ENCODE results near the gene TNRC6A. TPM values are rescaled to one million over a fixed set of nuclear protein-coding genes. Genes with fewer than 3 reads are reported as not detected.
A peak's percentile ranks its signal among the peaks of the same experiment; 100 is the strongest.

The TNRC6A gene
- total and polyA plus RNA-seq, 2 experiments from 2014 or later = 12.5 to 13.1 TPM

DNA sequence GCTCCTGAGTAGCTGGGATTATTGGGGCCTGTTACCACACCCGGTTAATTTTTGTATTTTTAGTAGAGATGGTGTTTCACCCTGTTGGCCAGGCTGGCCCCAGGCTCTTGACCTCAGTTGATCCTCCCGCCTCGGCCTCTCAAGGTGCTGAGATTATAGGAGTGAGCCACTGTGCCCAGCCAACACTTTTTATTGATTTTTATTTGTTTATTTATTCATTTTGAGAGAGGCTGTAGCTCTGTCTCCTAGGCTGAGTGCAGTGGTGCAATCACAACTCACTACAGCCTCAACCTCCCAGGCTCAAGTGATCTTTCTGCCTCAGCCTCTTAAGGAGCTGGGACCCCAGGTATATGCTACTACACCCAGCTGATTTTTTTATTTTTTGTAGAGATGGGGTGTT lies 54.7 kb downstream of the TNRC6A start:
- no peak overlapping the region for H3K9ac ChIP-seq
- 0 out of 2 replicates have a peak, but pooled peaks cover under 1% of the 10 kb centered on the region for H3F3A ChIP-seq (ENCODE audit: insufficient read depth)
- 0 out of 2 replicates have a peak, but pooled peaks cover under 1% of the 10 kb centered on the region for H3K4me1 ChIP-seq (ENCODE audit: insufficient read depth)
- peaks cover 43% of the 10 kb centered on the region for H3K36me3 ChIP-seq (ENCODE audit: low read depth)
- no peaks in the 10 kb centered on the region for H4K20me1 ChIP-seq (ENCODE audit: insufficient read depth)
- in situ Hi-C loops (cut with MboI) = loop anchor here (10.0 kb wide), 1 partner anchor 199 kb away; no protein-coding TSS in a partner anchor
- H3K27me3 ChIP-seq (replicated peaks; ENCODE audit: insufficient read depth) = no peaks in the 10 kb centered on the region
- H2AFZ ChIP-seq = no peak overlapping the region
- H3K4me2 ChIP-seq (ENCODE audit: unreplicated experiment) = no peak overlapping the region
- 91 to 97% methylated on average over 3 of the region's 3 CpGs for WGBS, 2 experiments (ENCODE audit: low coverage in 1 of 2, low lambda C conversion rate in 2 of 2, missing lambda C conversion rate in 2 of 2)
- peaks cover 98% of the 10 kb centered on the region for H3K79me2 ChIP-seq (ENCODE audit: insufficient read depth)
- no peak overlapping the region for H3K4me3 ChIP-seq
- H3K27ac ChIP-seq = no peak overlapping the region
- DNase-seq = no peak
- TF ChIP-seq EZH2 (IDR thresholded peaks at IDR 0.05; ENCODE audit: insufficient read depth, poor library complexity, severe bottlenecking) = no peak
- no peak for TF ChIP-seq EZH2phosphoT487 (IDR thresholded peaks at IDR 0.05; ENCODE audit: insufficient read depth, low read depth)
- H3K9me2 ChIP-seq (ENCODE audit: insufficient read depth) = no peaks in the 10 kb centered on the region
- H3K9me3 ChIP-seq (ENCODE audit: low read depth) = no peaks in the 10 kb centered on the region

DNA sequence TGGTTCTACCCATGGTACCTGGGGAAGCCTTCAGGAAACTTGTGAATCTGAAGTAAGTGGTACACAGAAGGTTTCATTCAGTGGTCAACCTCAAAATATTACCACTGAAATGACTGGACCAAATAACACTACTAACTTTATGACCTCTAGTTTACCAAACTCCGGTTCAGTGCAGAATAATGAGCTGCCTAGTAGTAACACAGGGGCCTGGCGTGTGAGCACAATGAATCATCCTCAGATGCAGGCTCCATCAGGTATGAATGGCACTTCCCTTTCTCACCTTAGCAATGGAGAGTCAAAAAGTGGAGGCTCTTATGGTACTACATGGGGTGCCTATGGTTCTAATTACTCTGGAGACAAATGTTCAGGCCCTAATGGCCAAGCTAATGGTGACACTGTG lies 60.4 kb downstream of the TNRC6A start:
- Histone ChIP-seq H3K27me3 (replicated peaks; ENCODE audit: insufficient read depth) (no peaks in the 10 kb centered on the region), H3K4me3 (no peak overlapping the region), H3K9me2 (ENCODE audit: insufficient read depth) (no peaks in the 10 kb centered on the region), H3K9me3 (ENCODE audit: low read depth) (no peaks in the 10 kb centered on the region), H3F3A (ENCODE audit: insufficient read depth) (no peaks in the 10 kb centered on the region), H2AFZ (no peak overlapping the region), H3K27ac (no peak overlapping the region), H3K4me2 (ENCODE audit: unreplicated experiment) (no peak overlapping the region), H3K36me3 (ENCODE audit: low read depth) (peaks cover 48% of the 10 kb centered on the region), H3K4me1 (ENCODE audit: insufficient read depth) (no peaks in the 10 kb centered on the region), H3K79me2 (ENCODE audit: insufficient read depth) (peaks cover 70% of the 10 kb centered on the region), H3K9ac (no peak overlapping the region), H4K20me1 (ENCODE audit: insufficient read depth) (peaks cover 3% of the 10 kb centered on the region; the same call in 1 of the 2 replicates)
- 95 to 98% methylated on average over 2 of the region's 2 CpGs for WGBS, 2 experiments (ENCODE audit: low coverage in 1 of 2, low lambda C conversion rate in 2 of 2, missing lambda C conversion rate in 2 of 2)
- no peak for DNase-seq
- TF ChIP-seq EZH2phosphoT487 (IDR thresholded peaks at IDR 0.05; ENCODE audit: insufficient read depth, low read depth) = no peak
- TF ChIP-seq EZH2 (IDR thresholded peaks at IDR 0.05; ENCODE audit: insufficient read depth, poor library complexity, severe bottlenecking) = no peak
- in situ Hi-C loops (cut with MboI) = loop anchor here (10.0 kb wide), 1 partner anchor 205 kb away; no protein-coding TSS in a partner anchor

DNA sequence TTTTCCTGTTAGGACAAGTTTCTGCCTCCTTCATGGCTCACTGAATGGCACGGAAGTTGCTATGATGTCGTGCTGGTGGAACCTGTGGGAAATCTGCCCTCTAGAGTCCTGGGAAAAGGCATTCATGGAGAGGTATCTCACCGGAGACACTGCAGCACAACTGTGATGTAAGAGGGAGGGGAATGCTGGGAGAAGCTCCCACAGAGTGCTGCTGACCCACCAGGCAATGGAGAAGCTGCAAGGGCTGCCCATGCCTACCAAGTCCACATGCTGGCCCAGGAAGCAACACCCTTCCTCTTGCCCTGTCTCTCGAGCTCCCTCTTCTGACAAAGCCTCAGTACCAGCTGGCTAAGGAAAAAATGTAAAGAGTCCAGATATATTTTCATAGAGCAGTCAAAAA lies 71.1 kb downstream of the TNRC6A start:
- Histone ChIP-seq H3K9ac (no peak overlapping the region), H3K79me2 (ENCODE audit: insufficient read depth) (peaks cover 29% of the 10 kb centered on the region), H4K20me1 (ENCODE audit: insufficient read depth) (no peaks in the 10 kb centered on the region), H3K4me1 (ENCODE audit: insufficient read depth) (no peaks in the 10 kb centered on the region), H3K4me3 (no peak overlapping the region), H3F3A (ENCODE audit: insufficient read depth) (peaks cover 9% of the 10 kb centered on the region; the same call in 1 of the 2 replicates), H3K4me2 (ENCODE audit: unreplicated experiment) (no peak overlapping the region), H3K27ac (peak overlapping the region; percentile 35; the same call in 1 of the 2 replicates), H3K27me3 (replicated peaks; ENCODE audit: insufficient read depth) (no peaks in the 10 kb centered on the region), H3K9me2 (ENCODE audit: insufficient read depth) (no peaks in the 10 kb centered on the region), H3K36me3 (ENCODE audit: low read depth) (peaks cover 84% of the 10 kb centered on the region), H2AFZ (no peak overlapping the region), H3K9me3 (ENCODE audit: low read depth) (no peaks in the 10 kb centered on the region)
- in situ Hi-C loops (cut with MboI) = no loop called here
- TF ChIP-seq EZH2 (IDR thresholded peaks at IDR 0.05; ENCODE audit: insufficient read depth, poor library complexity, severe bottlenecking) (no peak), EZH2phosphoT487 (IDR thresholded peaks at IDR 0.05; ENCODE audit: insufficient read depth, low read depth) (no peak)
- 77 to 84% methylated on average over 4 of the region's 4 CpGs for WGBS, 2 experiments (ENCODE audit: low coverage in 1 of 2, low lambda C conversion rate in 2 of 2, missing lambda C conversion rate in 2 of 2)
- DNase-seq = peak; percentile 62

DNA sequence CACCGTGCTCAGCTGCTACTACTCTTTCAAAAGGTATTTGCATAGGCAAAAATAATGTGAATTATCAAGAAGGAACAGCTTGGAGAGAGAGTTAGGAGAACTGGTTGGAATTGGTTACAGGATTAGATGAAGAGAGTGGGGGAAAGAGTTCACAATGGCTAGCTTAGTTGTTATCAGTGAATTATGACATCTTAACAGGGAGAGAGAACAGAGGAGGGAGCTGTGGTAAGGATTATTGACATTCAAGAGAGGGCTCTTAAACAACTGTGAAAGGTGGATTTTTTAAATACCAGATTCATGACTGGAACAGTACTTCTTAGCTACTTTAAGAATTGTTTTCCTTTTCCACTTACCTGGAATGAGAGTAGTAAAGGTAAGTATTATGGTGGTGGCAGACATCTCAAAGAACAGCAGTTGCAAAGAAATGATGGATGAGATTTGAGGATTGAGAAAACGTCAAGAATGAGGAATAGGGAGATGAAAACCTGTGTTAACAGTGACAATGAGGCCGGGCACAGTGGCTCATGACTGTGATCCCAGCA lies 72.4 kb downstream of the TNRC6A start:
- Histone ChIP-seq H2AFZ (no peak overlapping the region), H3K36me3 (ENCODE audit: low read depth) (peaks cover 90% of the 10 kb centered on the region), H3K9ac (no peak overlapping the region), H3K9me3 (ENCODE audit: low read depth) (no peaks in the 10 kb centered on the region), H3K79me2 (ENCODE audit: insufficient read depth) (peaks cover 19% of the 10 kb centered on the region), H4K20me1 (ENCODE audit: insufficient read depth) (no peaks in the 10 kb centered on the region), H3K27ac (no peak overlapping the region), H3K27me3 (replicated peaks; ENCODE audit: insufficient read depth) (no peaks in the 10 kb centered on the region), H3K4me1 (ENCODE audit: insufficient read depth) (no peaks in the 10 kb centered on the region), H3K4me2 (ENCODE audit: unreplicated experiment) (no peak overlapping the region), H3K9me2 (ENCODE audit: insufficient read depth) (no peaks in the 10 kb centered on the region), H3F3A (ENCODE audit: insufficient read depth) (peaks cover 9% of the 10 kb centered on the region; the same call in 1 of the 2 replicates), H3K4me3 (no peak overlapping the region)
- DNase-seq = no peak
- in situ Hi-C loops (cut with MboI) = no loop called here
- TF ChIP-seq EZH2 (IDR thresholded peaks at IDR 0.05; ENCODE audit: insufficient read depth, poor library complexity, severe bottlenecking) (no peak), EZH2phosphoT487 (IDR thresholded peaks at IDR 0.05; ENCODE audit: insufficient read depth, low read depth) (no peak)
- 91 to 99% methylated on average over 3 of the region's 3 CpGs for WGBS, 2 experiments (ENCODE audit: low coverage in 1 of 2, low lambda C conversion rate in 2 of 2, missing lambda C conversion rate in 2 of 2)
